GM12873 (cell line): Measurements from ENCODE around the gene DKK3.

ENCODE experiments used
- TF ChIP-seq, protein P1 (sequence below): IDR thresholded peaks from 2 replicates; pipeline ENCODE4 v1.5.1; 2012; ENCODE audit warnings: low read depth, mild to moderate bottlenecking, moderate library complexity, low read length, control low read depth; ENCODE audit not compliant: insufficient read depth; ENCODE audit errors: missing control alignments

Gene DKK3

DNA sequence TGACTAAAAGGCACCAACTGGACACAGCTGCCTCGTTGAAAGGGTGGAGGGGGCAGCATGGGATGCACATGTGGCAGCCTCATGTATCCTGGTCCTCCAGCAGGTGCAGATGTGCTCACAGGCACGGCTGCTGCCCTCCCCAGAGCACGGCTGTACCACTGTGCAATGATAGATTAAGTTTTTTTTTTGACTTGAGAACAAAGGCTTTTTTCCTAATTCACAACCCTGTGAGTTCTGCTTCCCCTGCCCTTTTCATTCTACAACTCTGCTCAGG is 11.4 kb downstream of the DKK3 start:
- TF ChIP-seq, protein P1, sequence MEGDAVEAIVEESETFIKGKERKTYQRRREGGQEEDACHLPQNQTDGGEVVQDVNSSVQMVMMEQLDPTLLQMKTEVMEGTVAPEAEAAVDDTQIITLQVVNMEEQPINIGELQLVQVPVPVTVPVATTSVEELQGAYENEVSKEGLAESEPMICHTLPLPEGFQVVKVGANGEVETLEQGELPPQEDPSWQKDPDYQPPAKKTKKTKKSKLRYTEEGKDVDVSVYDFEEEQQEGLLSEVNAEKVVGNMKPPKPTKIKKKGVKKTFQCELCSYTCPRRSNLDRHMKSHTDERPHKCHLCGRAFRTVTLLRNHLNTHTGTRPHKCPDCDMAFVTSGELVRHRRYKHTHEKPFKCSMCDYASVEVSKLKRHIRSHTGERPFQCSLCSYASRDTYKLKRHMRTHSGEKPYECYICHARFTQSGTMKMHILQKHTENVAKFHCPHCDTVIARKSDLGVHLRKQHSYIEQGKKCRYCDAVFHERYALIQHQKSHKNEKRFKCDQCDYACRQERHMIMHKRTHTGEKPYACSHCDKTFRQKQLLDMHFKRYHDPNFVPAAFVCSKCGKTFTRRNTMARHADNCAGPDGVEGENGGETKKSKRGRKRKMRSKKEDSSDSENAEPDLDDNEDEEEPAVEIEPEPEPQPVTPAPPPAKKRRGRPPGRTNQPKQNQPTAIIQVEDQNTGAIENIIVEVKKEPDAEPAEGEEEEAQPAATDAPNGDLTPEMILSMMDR: no peak

DNA sequence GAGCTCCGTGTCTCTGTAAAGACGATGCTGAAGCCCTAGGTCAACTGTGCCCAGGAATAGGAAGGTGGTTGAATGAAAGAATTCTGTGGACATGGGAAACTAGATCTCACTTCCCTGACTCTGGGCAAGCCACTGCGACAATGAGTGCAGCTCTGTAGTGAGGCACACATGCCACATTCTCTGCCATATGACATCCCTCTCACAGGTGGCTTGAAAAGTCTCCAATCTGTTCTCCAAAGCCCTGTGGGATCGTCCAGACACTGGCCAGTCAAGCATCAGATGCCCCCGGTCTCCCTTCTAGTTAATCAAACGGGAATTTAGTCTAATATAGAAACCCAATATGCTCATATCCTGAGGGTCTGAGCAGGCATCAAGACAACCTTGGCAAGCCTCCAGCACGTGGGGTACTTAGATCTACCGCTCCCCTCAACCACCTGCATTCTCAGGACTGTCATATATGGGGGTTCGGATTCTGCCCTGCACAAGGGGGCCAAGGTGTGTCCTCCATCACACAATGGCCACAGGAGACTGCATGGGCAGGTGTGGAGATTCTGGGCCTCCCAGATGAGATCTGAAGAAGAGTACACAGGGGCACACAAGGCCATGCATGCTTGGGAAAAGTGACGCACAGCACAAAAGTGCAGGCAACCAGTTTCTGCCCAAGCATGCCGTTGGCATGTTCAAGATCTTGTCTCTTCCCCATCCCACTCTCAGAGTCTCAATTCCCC is 11.9 kb downstream of the DKK3 start:
- TF ChIP-seq, protein P1: no peak

DNA sequence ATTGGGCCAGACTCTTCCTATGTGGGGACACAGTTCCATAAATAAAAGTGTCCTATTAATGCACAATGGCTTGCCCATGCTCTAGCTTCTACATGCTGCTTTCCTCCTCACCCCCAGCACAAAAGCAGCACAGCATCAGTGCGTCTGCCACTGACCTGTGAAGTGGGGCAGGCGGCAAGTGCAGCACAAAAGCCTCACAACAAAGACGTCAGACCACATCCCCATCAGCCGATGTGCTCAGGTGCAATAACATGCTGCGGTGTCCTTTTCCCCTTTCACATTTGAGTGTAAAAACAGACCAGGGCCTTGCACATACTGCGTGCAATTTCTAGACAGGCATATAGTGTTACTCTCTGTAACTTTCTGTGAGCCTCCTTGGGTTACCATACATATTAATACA is 12.8 kb downstream of the DKK3 start:
- TF ChIP-seq, protein P1: no peak

DNA sequence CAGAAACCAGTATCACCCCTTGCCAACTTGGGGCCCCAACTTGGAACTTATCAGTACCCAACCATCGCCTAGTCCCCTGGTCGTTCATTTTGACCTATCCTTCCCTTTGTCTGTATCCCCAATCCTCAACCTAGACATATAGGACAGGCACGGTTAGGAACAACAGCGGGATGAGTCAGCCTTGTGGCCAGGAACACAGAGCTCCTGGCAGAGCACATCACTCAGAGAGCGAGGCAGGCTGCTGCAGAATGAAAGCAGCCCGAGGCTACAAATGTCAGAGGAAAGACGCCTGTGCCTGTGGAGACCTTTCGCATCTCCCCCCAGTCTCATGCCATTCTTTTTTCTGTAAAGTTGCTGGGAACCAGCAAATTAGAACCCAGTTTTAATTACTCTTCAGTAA is 14.6 kb downstream of the DKK3 start:
- TF ChIP-seq, protein P1: no peak

DNA sequence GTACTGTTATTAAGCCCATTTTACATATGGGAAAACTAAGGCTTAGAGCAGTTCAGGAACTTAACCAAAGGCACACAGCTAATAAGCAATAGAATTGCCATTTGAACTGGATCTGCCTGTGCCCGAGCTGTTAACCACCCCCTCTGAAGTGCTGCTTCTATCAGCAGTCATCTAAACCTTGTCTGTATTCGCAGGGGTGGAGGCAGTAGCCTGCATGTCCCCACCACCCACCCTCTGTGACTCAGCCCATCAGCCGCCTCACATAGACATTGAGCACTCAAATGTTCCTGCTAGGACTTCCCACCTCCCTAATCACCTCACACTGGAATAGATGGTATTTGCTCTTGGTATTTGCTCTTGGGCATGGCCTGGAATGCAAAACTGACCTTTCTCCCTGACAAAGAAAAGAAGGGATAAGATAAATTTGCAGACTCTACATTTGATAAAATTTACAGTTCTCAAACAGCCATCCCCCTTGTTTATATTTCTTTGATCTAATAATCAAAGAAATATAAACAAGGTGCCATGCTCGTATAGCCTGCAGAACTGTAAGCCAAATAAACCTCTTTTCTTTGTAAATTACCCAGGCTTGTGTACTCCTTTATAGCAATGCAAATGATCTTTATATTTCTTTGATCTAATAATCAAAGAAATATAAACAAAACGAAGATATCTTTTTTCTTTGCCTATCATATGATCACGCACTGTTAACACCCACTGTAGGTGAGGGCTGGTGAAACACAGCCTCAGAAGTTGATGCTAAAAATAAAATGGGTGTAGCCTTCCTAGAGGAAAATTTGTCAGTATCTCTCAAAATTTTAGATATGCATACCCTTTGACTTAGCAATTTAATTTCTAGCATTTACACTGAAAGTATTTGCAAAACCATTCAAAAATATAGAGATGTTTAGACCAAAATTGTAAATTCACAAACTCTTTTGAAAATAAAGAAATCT is 15.9 kb downstream of the DKK3 start:
- TF ChIP-seq, protein P1: no peak

DNA sequence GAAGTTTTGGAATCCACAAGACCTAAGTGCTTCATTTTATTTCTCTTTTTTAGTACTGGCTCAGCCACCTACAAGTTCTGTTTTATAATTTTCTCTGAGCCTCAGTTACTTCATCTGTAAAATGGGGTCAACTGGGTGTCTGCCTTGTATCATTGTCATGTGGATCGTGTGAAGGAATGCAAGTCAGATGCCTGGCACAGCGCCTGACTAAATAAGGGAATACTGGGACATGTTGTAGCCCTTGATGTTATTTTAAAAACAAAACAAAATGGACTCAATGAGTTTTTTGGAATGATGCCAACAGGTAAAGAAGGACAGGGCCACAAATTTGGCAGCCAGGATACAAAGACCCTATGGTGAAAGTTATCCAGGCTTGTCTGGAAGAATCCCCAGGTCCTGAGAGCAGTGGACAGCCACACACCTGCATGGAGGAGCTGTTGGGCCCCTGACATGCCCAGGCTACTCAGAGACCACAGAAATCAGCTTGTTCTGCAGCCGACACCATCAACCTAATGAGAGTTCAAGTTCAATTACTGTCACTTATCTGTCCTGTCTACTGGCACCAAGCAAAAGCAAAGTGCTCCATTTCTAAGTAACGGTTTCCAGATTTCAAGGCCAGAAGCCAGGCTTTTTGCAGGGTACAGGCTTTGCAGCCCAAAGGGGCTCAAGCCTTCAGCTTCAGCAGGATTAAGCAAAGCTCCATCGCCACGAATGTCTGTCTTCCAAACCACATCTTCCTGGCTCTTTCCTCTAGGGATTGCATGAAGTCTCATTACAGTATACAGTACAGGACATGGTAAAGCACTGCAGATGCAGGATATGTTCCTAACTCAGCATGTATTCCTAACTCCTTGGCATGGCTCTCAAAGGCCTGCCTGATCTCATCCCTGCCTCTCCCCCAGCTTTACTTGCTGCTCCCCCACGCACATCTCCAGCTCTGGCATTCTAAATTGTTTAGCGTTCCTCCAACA is 18.4 kb downstream of the DKK3 start:
- TF ChIP-seq, protein P1: no peak
